Transverse colon (tissue), 4 donors: ENCODE results near the gene SLC7A6OS. TPM values are rescaled to one million over a fixed set of nuclear protein-coding genes. Genes with fewer than 3 reads are reported as not detected.
A peak's percentile ranks its signal among the peaks of the same experiment; 100 is the strongest.

Source experiments
- DNase-seq: peaks from one replicate; pipeline ENCODE4 v3.0.0-alpha.2; 2019
- H3K27ac ChIP-seq, 4 donors: fragments of 200-600 bp; sonication (generic); 2 replicates each; pipeline ENCODE4 v1.5.1; 2016 to 2018; ENCODE audit warnings: inconsistent platforms in 4 of 4
- H3K27me3 ChIP-seq: fragments of 200-600 bp; sonication (generic); 2 replicates; pipeline ENCODE4 v1.5.1; 2017; ENCODE audit warnings: inconsistent platforms
- H3K36me3 ChIP-seq, 4 donors: fragments of 200-600 bp; sonication (generic); 2 replicates each; pipeline ENCODE4 v1.5.1; 2017 to 2019; ENCODE audit warnings: inconsistent platforms in 4 of 4
- H3K4me1 ChIP-seq, 4 donors: fragments of 200-600 bp; sonication (generic); 2 replicates each; pipeline ENCODE4 v1.5.1; 2017 to 2020; ENCODE audit warnings: inconsistent platforms in 4 of 4
- H3K4me3 ChIP-seq, 4 donors: fragments of 200-600 bp; sonication (generic); 1 replicate in 1 of 4; 2 replicates in 3 of 4; pipeline versions ENCODE4 v1.5.1 to v1.6.1; 2017 to 2019; ENCODE audit warnings: inconsistent platforms in 4 of 4
- H3K9me3 ChIP-seq, 2 donors: fragments of 200-600 bp; sonication (generic); 2 replicates each; pipeline ENCODE4 v1.5.1; 2017 to 2019; ENCODE audit warnings: inconsistent platforms in 2 of 2
- EP300 ChIP-seq: sonication (generic); formaldehyde crosslinking; IDR thresholded peaks from one replicate; pipeline ENCODE4 v1.6.1; 2017; ENCODE audit warnings: antibody characterized with exemption, low read depth
- POLR2A ChIP-seq: fragments of 450-650 bp; IDR thresholded peaks from one replicate; pipeline ENCODE4 v1.6.1; 2016; ENCODE audit warnings: antibody characterized with exemption, mild to moderate bottlenecking, moderate library complexity
- POLR2AphosphoS5 ChIP-seq, 3 donors: sonication (generic); formaldehyde crosslinking; IDR thresholded peaks; one replicate each; pipeline ENCODE4 v1.6.1; 2016; ENCODE audit warnings: antibody characterized with exemption in 3 of 3
- WGBS, 2 donors: methylation state at CpG; one replicate each; pipeline ENCODE4 v1.1.5; 2018; ENCODE audit warnings: low coverage in 1 of 2; 5-methylcytosine and 5-hydroxymethylcytosine counted together
- in situ Hi-C, 4 donors: fragments of 200-750 bp; cut with MboI; loops; one replicate each; pipeline versions ENCODE4 v1.15.0 to v1.15.1; 2017; ENCODE audit warnings: low sequenced_read_pairs in 3 of 4, low pct_ligation_motif_present in 1 of 4, low pct_unique_long_range_greater_than_20kb in 1 of 4
- intact Hi-C: fragments of 100-400 bp; cut with DNase I; formaldehyde crosslinking; loops from one replicate; pipeline ENCODE4 v1.15.1; 2023; ENCODE audit warnings: low total_unique reads
- total RNA-seq, 4 donors: library from RNA; depleted of rRNA; stranded (reverse); fragments of >200 nt; gene quantifications; one replicate each; pipeline ENCODE4 v1.1.0, GENCODE V29; 2016
- TF ChIP-seq, protein P1 (sequence below), 5 experiments: fragments of 200-600 bp in 3 of 5; fragments of 450-650 bp in 2 of 5; sonication (generic) in 3 of 5; IDR thresholded peaks; 1 replicate in 2 of 5; 2 replicates in 3 of 5; pipeline ENCODE4 v1.5.1; 2016 to 2017; ENCODE audit warnings: antibody characterized with exemption in 5 of 5, inconsistent platforms in 3 of 5, mild to moderate bottlenecking in 2 of 5, moderate library complexity in 1 of 5

The SLC7A6OS gene
- total RNA-seq, 4 donors from 2014 or later = 7.8 to 49.0 (median 15.3) TPM

DNA sequence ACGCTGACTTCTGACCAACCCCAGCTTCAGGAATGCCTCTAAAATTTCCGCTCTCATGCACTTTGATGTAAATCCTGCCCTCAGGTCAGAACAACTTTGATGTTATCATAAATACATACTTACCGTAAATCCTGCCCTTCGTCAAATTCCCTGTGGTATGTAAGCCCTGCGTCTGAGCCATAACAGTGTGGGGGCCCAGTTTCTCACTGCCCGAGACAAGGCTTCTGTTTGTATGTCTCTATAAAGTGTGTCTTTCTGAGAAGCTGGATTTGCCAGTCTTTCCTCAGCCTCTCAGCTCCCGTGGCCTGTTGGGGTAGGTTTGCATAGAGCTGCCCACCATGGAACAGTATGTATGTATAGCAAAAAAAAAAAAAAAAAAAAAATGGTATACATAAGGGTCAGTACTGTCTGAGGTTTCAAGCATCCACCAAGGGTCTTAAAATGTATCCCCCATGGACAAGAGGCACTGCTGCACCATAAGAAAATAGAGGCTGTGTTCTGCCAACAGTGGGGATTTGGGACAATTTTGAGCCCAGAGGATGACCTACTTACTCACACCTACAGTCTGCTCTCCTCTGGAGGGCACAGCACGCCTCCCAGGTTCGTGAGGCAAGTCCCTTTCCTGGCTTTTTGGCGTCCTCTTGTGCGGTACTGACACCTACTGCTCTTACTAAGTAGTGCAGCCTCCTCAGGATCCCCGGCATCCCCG lies 17.6 kb upstream of the SLC7A6OS start:
- H3K4me1 ChIP-seq = peaks cover 0 to 15% (median 5%) of the 10 kb centered on the region in 4 donors
- no peaks in the 10 kb centered on the region for H3K27me3 ChIP-seq
- no peak overlapping the region for H3K27ac ChIP-seq
- in situ Hi-C loops (loop anchor here in 1 of 4 donors (10.0 kb wide), 1 partner anchor 74 kb away; no protein-coding TSS in a partner anchor), intact Hi-C loops (loop anchor here (1.0 kb wide), 1 partner anchor 88 kb away; no protein-coding TSS in a partner anchor)
- peaks cover 0 to 11% (median 2%) of the 10 kb centered on the region in 4 donors for H3K36me3 ChIP-seq
- TF ChIP-seq EP300 (no peak), POLR2A (no peak), POLR2AphosphoS5 (IDR thresholded peaks at IDR 0.05) (no peak)
- TF ChIP-seq, protein P1, sequence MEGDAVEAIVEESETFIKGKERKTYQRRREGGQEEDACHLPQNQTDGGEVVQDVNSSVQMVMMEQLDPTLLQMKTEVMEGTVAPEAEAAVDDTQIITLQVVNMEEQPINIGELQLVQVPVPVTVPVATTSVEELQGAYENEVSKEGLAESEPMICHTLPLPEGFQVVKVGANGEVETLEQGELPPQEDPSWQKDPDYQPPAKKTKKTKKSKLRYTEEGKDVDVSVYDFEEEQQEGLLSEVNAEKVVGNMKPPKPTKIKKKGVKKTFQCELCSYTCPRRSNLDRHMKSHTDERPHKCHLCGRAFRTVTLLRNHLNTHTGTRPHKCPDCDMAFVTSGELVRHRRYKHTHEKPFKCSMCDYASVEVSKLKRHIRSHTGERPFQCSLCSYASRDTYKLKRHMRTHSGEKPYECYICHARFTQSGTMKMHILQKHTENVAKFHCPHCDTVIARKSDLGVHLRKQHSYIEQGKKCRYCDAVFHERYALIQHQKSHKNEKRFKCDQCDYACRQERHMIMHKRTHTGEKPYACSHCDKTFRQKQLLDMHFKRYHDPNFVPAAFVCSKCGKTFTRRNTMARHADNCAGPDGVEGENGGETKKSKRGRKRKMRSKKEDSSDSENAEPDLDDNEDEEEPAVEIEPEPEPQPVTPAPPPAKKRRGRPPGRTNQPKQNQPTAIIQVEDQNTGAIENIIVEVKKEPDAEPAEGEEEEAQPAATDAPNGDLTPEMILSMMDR (IDR thresholded peaks at IDR 0.05) = peak; percentile 84 to 95 (median 94)
- peak; percentile 80 for DNase-seq
- no peaks in the 10 kb centered on the region for H3K9me3 ChIP-seq
- H3K4me3 ChIP-seq = no peak overlapping the region
- 41 to 71% methylated on average over 7 to 13 of the region's 13 CpGs for WGBS, 2 donors

DNA sequence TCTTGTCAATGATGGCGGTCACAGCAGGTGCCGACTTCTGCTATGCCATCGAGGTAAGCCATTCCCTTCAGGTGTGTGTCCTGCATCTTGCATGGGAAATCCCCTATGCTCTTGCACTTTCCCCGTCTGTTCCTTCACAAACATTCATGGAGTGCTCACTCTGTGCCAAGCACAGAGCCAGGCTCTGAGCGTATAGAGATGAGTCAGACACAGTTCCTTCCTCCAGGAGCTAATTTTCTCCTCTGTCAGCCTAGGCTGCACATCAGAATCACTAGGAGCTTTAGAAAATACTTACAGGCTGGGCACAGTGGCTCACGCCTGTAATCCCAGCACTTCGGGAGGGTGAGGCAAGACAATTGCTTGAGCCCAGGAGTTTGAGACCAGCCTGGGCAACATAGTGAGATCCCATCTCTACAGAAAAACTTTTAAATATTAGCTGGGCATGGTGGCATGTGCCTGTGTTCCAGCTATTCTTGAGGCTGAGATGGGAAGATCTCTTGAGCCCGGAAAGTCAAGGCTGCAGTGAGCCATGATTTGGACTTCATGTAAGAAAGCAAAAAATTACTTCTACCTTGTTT lies 14.1 kb upstream of the SLC7A6OS start:
- in situ Hi-C loops = loop anchor here in 1 of 4 donors (10.0 kb wide), 1 partner anchor 70 kb away; no protein-coding TSS in a partner anchor
- no peaks in the 10 kb centered on the region for H3K4me1 ChIP-seq
- intact Hi-C loops = no loop called here
- 92% methylated on average over 8 of the region's 8 CpGs; no CpG with 5 or more reads in 1 of the 2 donors for WGBS, 2 donors
- H3K9me3 ChIP-seq = no peaks in the 10 kb centered on the region
- no peak overlapping the region for H3K27ac ChIP-seq
- peaks cover 0 to 9% (median 3%) of the 10 kb centered on the region in 4 donors for H3K36me3 ChIP-seq
- no peak overlapping the region for H3K4me3 ChIP-seq
- no peaks in the 10 kb centered on the region for H3K27me3 ChIP-seq
- no peak for DNase-seq
- no peak for TF ChIP-seq POLR2A
- TF ChIP-seq EP300 = no peak
- no peak for TF ChIP-seq POLR2AphosphoS5 (IDR thresholded peaks at IDR 0.05)
- TF ChIP-seq, protein P1 (IDR thresholded peaks at IDR 0.05) = no peak

DNA sequence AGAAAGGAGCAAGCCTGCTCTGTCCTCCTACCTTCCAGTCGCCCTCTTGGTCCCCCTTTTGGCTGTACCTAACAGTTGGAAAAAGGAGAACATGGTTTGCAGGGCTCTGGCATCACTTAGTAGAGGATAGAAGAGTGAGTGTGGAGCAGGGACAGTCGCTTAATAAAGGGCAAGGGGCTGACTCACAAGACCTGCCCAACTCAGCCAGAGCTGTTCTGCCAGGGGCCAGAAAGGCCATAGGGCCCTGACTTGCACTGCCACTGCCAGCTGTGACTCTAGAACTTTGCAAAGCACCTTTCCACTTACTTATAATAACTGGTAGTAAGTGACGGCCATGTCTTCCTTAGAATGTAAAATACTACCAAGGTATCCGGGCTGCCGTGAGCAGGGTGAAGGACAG lies 13.6 kb upstream of the SLC7A6OS start:
- Histone ChIP-seq H3K36me3 (peaks cover 0 to 9% (median 2%) of the 10 kb centered on the region in 4 donors), H3K27me3 (no peaks in the 10 kb centered on the region), H3K4me1 (no peaks in the 10 kb centered on the region), H3K27ac (no peak overlapping the region), H3K4me3 (no peak overlapping the region), H3K9me3 (no peaks in the 10 kb centered on the region)
- intact Hi-C loops (no loop called here), in situ Hi-C loops (loop anchor here in 1 of 4 donors (10.0 kb wide), 1 partner anchor 70 kb away; no protein-coding TSS in a partner anchor)
- TF ChIP-seq POLR2A (no peak), POLR2AphosphoS5 (IDR thresholded peaks at IDR 0.05) (no peak), EP300 (no peak)
- TF ChIP-seq, protein P1 (IDR thresholded peaks at IDR 0.05) = no peak
- whole genome bisulfite sequencing, 2 donors = 89% methylated on average over 5 of the region's 5 CpGs; no CpG with 5 or more reads in 1 of the 2 donors
- no peak for DNase-seq

DNA sequence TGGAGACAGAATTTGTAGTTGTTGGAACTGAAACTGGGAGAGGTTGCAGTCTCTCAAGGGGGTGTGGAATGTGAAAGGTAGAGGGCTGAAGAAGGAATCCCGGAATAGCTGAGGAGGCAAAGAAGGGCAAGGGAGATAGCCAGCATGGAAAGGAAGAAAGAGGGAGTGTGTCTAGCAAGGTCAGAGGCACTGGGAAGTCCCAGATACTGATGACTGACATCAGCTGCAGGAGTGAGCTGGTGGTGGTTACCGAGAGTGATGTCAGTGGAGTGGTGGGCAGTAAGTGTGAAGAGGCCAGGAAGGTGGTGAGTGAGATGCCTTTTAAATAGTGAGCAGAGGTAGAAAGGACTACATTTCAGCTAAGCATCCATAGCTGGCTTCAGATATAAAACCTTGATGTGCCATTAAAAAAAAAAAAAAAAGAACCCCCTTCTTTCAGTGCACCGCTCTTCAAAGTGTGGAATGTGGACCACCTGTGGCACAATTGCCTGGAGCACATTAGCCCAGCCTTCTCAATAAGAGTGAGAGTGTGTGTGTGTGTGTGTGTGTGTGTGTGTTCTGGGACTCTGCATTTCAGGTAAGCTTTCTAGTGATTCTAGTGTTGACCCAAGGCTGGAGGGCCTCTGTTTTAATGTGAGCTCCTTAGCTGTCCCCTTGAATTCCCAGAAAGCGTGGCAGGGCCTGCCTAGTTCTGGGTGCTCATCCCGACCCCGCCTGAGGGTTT lies 8.6 kb upstream of the SLC7A6OS start:
- intact Hi-C loops = no loop called here
- in situ Hi-C loops = no loop called here

More for the DNA sequence above, 8.6 kb upstream of the SLC7A6OS start:
- 83 to 89% methylated on average over 3 to 6 of the region's 6 CpGs for WGBS, 2 donors
- Histone ChIP-seq H3K27ac (no peak overlapping the region), H3K36me3 (peaks cover 0 to 16% (median 8%) of the 10 kb centered on the region in 4 donors), H3K4me3 (no peak overlapping the region), H3K27me3 (no peaks in the 10 kb centered on the region), H3K4me1 (no peaks in the 10 kb centered on the region), H3K9me3 (no peaks in the 10 kb centered on the region)
- no peak for TF ChIP-seq EP300
- no peak for TF ChIP-seq POLR2AphosphoS5 (IDR thresholded peaks at IDR 0.05)
- TF ChIP-seq POLR2A = no peak
- TF ChIP-seq, protein P1 (IDR thresholded peaks at IDR 0.05) = no peak
- DNase-seq = no peak
